CD4-positive, alpha-beta memory T cell (primary cell): ENCODE measurements around the gene SEC62. TPM values are rescaled to one million over a fixed set of nuclear protein-coding genes. Genes with fewer than 3 reads are reported as not detected.

ENCODE experiments used
- CTCF ChIA-PET: fragments of 350-600 bp; sonication (Branson Sonifier 250); formaldehyde crosslinking; loops from one replicate; lab custom pipeline; 2021; ENCODE audit warnings: inconsistent platforms; ENCODE audit not compliant: partially characterized antibody; lab: Charles Lee
- POLR2A ChIA-PET: fragments of 350-600 bp; sonication (Branson Sonifier 250); formaldehyde crosslinking; loops from one replicate; lab custom pipeline; 2021; ENCODE audit not compliant: partially characterized antibody; lab: Charles Lee
- DNase-seq, 5 donors: peaks; one replicate each; pipeline versions ENCODE4 v3.0.0 to v3.0.0-alpha.2; 2020 to 2022; ENCODE audit warnings: mixed read lengths in 1 of 5
- H3K27ac ChIP-seq: one replicate; pipeline ENCODE4 v1.7.0; 2013; ENCODE audit warnings: low read depth, low read length
- H3K27me3 ChIP-seq: 2 replicates; pipeline ENCODE4 v1.7.0; 2013; ENCODE audit warnings: mild to moderate bottlenecking, low read length, moderate library complexity; ENCODE audit not compliant: insufficient read depth
- H3K36me3 ChIP-seq: 2 replicates; pipeline ENCODE4 v1.7.0; 2013; ENCODE audit warnings: mild to moderate bottlenecking, low read length, moderate library complexity; ENCODE audit not compliant: insufficient read depth
- H3K4me1 ChIP-seq: 2 replicates; pipeline ENCODE4 v1.7.0; 2013; ENCODE audit warnings: mild to moderate bottlenecking, low read length, moderate library complexity; ENCODE audit not compliant: insufficient read depth
- H3K4me3 ChIP-seq, 2 donors: one replicate each; pipeline ENCODE4 v1.7.0; 2013; ENCODE audit warnings: low read length in 2 of 2, mild to moderate bottlenecking in 1 of 2
- H3K9me3 ChIP-seq, 2 donors: one replicate each; pipeline ENCODE4 v1.7.0; 2013; ENCODE audit warnings: low read length in 2 of 2, control low read depth in 1 of 2; ENCODE audit not compliant: control insufficient read depth in 1 of 2
- H3K27ac Mint-ChIP-seq, 7 donors: one replicate each; pipeline ENCODE4 v1.8.0; 2020 to 2021; ENCODE audit warnings: mixed read lengths in 7 of 7, mild to moderate bottlenecking in 6 of 7, inconsistent platforms in 3 of 7, moderate library complexity in 3 of 7
- H3K27me3 Mint-ChIP-seq, 2 donors: one replicate each; pipeline ENCODE4 v1.8.0; 2020 to 2021; ENCODE audit warnings: mixed read lengths in 2 of 2
- H3K36me3 Mint-ChIP-seq, 2 donors: one replicate each; pipeline ENCODE4 v1.8.0; 2020 to 2021; ENCODE audit warnings: mixed read lengths in 2 of 2, inconsistent platforms in 1 of 2, mild to moderate bottlenecking in 1 of 2
- H3K4me1 Mint-ChIP-seq, 4 donors: one replicate each; pipeline ENCODE4 v1.8.0; 2020 to 2021; ENCODE audit warnings: mixed read lengths in 4 of 4, mild to moderate bottlenecking in 1 of 4
- H3K4me3 Mint-ChIP-seq, 8 donors: one replicate each; pipeline ENCODE4 v1.8.0; 2020 to 2021; ENCODE audit warnings: mixed read lengths in 8 of 8, mild to moderate bottlenecking in 7 of 8, moderate library complexity in 6 of 8, inconsistent platforms in 3 of 8
- H3K9me3 Mint-ChIP-seq, 8 donors: one replicate each; pipeline ENCODE4 v1.8.0; 2020 to 2021; ENCODE audit warnings: mixed read lengths in 8 of 8, mild to moderate bottlenecking in 5 of 8, inconsistent platforms in 3 of 8, moderate library complexity in 1 of 8
- intact Hi-C: fragments of 100-400 bp; cut with micrococcal nuclease; formaldehyde crosslinking; loops from one replicate; pipeline ENCODE4 v1.15.1; 2023
- polyA plus RNA-seq, 2 donors: library from polyadenylated mRNA; unstranded; fragments of 300-500 nt; fragmentation: Illumina TruSeq; gene quantifications; one replicate each; pipeline ENCODE4 v1.2.3, GENCODE V29; 2021
- total RNA-seq, 2 experiments: library from RNA; stranded (reverse); gene quantifications; one replicate each; pipeline ENCODE4 v1.2.3, GENCODE V29; 2021

The SEC62 gene
- total and polyA plus RNA-seq, 4 experiments from 2014 or later = 127 to 180 (median 144) TPM

- intact Hi-C loops = no loop called here
- Histone ChIP-seq H3K27ac (no peak overlapping the region), H3K4me1 (peaks cover 5% of the 10 kb centered on the region), H3K9me3 (no peaks in the 10 kb centered on the region), H3K36me3 (no peaks in the 10 kb centered on the region), H3K4me3 (no peak overlapping the region), H3K27me3 (no peaks in the 10 kb centered on the region)
- ChIA-PET POLR2A (no interaction called here), CTCF (interaction anchor here (1.2 kb wide), 1 partner anchor 78 kb away, joined by 3 read pairs; no protein-coding TSS in a partner anchor)
- peaks cover 13 to 17% of the 10 kb centered on the region in 2 donors for H3K27me3 Mint-ChIP-seq
- peaks cover 0 to 8% (median 4%) of the 10 kb centered on the region in 4 donors for H3K4me1 Mint-ChIP-seq
- no peak overlapping the region for H3K4me3 Mint-ChIP-seq
- H3K27ac Mint-ChIP-seq = peak overlapping the region in 1 of 7 donors; percentile 58
- no peak for DNase-seq
- no peaks in the 10 kb centered on the region for H3K36me3 Mint-ChIP-seq
- no peaks in the 10 kb centered on the region for H3K9me3 Mint-ChIP-seq
Observed at GRCh38 chr3:169939751-169940150, 26.9 kb upstream of the SEC62 start.

- Mint-ChIP-seq H3K27ac (no peak overlapping the region), H3K27me3 (peaks cover 14 to 15% of the 10 kb centered on the region in 2 donors), H3K4me3 (no peak overlapping the region), H3K4me1 (peaks cover 5 to 15% (median 6%) of the 10 kb centered on the region in 4 donors), H3K9me3 (no peaks in the 10 kb centered on the region), H3K36me3 (no peaks in the 10 kb centered on the region)
- no peak overlapping the region for H3K27ac ChIP-seq
- H3K36me3 ChIP-seq = no peaks in the 10 kb centered on the region
- no peaks in the 10 kb centered on the region for H3K27me3 ChIP-seq
- ChIA-PET POLR2A (interaction anchor here (0.6 kb wide), 1 partner anchor 30 kb away, joined by 3 read pairs; no protein-coding TSS in a partner anchor), CTCF (interaction anchor here (1.2 kb wide), 1 partner anchor 79 kb away, joined by 3 read pairs; no protein-coding TSS in a partner anchor)
- no peak for DNase-seq
- peaks cover 5% of the 10 kb centered on the region for H3K4me1 ChIP-seq
- intact Hi-C loops = no loop called here
- H3K9me3 ChIP-seq = no peaks in the 10 kb centered on the region
- no peak overlapping the region for H3K4me3 ChIP-seq
Observed at GRCh38 chr3:169940470-169941181, 26.0 kb upstream of the SEC62 start.

- H3K4me3 Mint-ChIP-seq = peak overlapping the region in 1 of 8 donors; percentile 22
- no peak overlapping the region for H3K4me3 ChIP-seq
- H3K9me3 ChIP-seq = no peaks in the 10 kb centered on the region
- H3K27ac ChIP-seq = no peak overlapping the region
- DNase-seq = no peak
- H3K36me3 ChIP-seq = no peaks in the 10 kb centered on the region
- no peaks in the 10 kb centered on the region for H3K27me3 ChIP-seq
- ChIA-PET POLR2A (no interaction called here), CTCF (no interaction called here)
- intact Hi-C loops = no loop called here
- peak overlapping the region in 1 of 7 donors; percentile 17 for H3K27ac Mint-ChIP-seq
- H3K4me1 Mint-ChIP-seq = peaks cover 4 to 13% (median 5%) of the 10 kb centered on the region in 4 donors
- H3K4me1 ChIP-seq = peaks cover 1% of the 10 kb centered on the region
- H3K27me3 Mint-ChIP-seq = peaks cover 8% of the 10 kb centered on the region in 2 donors
- no peaks in the 10 kb centered on the region for H3K9me3 Mint-ChIP-seq
- H3K36me3 Mint-ChIP-seq = no peaks in the 10 kb centered on the region
Observed at GRCh38 chr3:169945313-169945712, 21.3 kb upstream of the SEC62 start.

GRCh38 chr3:169946336-169946735 is 20.3 kb upstream of the SEC62 start:
- Histone ChIP-seq H3K4me3 (no peak overlapping the region), H3K27ac (no peak overlapping the region), H3K9me3 (no peaks in the 10 kb centered on the region), H3K27me3 (no peaks in the 10 kb centered on the region), H3K36me3 (no peaks in the 10 kb centered on the region), H3K4me1 (no peaks in the 10 kb centered on the region)
- Mint-ChIP-seq H3K4me3 (no peak overlapping the region), H3K9me3 (no peaks in the 10 kb centered on the region), H3K4me1 (peaks cover 2 to 7% (median 4%) of the 10 kb centered on the region in 4 donors), H3K36me3 (no peaks in the 10 kb centered on the region), H3K27me3 (peaks cover 5 to 7% of the 10 kb centered on the region in 2 donors), H3K27ac (no peak overlapping the region)
- DNase-seq = no peak
- CTCF ChIA-PET = interaction anchor here (0.7 kb wide), 1 partner anchor 345 kb away, joined by 3 read pairs; no protein-coding TSS in a partner anchor
- POLR2A ChIA-PET = no interaction called here
- intact Hi-C loops = no loop called here

GRCh38 chr3:169948559-169949448 is 17.8 kb upstream of the SEC62 start:
- intact Hi-C loops = no loop called here
- DNase-seq = no peak
- H3K27ac Mint-ChIP-seq = no peak overlapping the region
- H3K36me3 Mint-ChIP-seq = no peaks in the 10 kb centered on the region
- no peak overlapping the region for H3K4me3 Mint-ChIP-seq
- ChIA-PET POLR2A (interaction anchor here (1.3 kb wide), 1 partner anchor 18 kb away, joined by 3 read pairs; the partner anchor contains the start of gene SEC62), CTCF (no interaction called here)
- no peaks in the 10 kb centered on the region for H3K4me1 ChIP-seq
- no peaks in the 10 kb centered on the region for H3K9me3 ChIP-seq
- no peak overlapping the region for H3K4me3 ChIP-seq
- no peak overlapping the region for H3K27ac ChIP-seq
- peaks cover 2 to 4% of the 10 kb centered on the region in 2 donors for H3K27me3 Mint-ChIP-seq
- H3K36me3 ChIP-seq = no peaks in the 10 kb centered on the region
- H3K4me1 Mint-ChIP-seq = peaks cover 2 to 7% (median 4%) of the 10 kb centered on the region in 4 donors
- no peaks in the 10 kb centered on the region for H3K27me3 ChIP-seq
- H3K9me3 Mint-ChIP-seq = no peaks in the 10 kb centered on the region

- Histone ChIP-seq H3K27me3 (no peaks in the 10 kb centered on the region), H3K27ac (no peak overlapping the region), H3K36me3 (no peaks in the 10 kb centered on the region), H3K4me3 (no peak overlapping the region), H3K9me3 (no peaks in the 10 kb centered on the region), H3K4me1 (no peaks in the 10 kb centered on the region)
- ChIA-PET CTCF (no interaction called here), POLR2A (no interaction called here)
- Mint-ChIP-seq H3K4me1 (peaks cover 0 to 3% (median 0%) of the 10 kb centered on the region in 4 donors), H3K27me3 (peaks cover 9 to 11% of the 10 kb centered on the region in 2 donors), H3K4me3 (no peak overlapping the region), H3K27ac (no peak overlapping the region), H3K9me3 (peaks cover 0 to 2% (median 0%) of the 10 kb centered on the region in 8 donors), H3K36me3 (peaks cover 0 to 5% of the 10 kb centered on the region in 2 donors)
- DNase-seq = no peak
- intact Hi-C loops = no loop called here
Observed at GRCh38 chr3:169952045-169952444, 14.6 kb upstream of the SEC62 start.
